Measurements from ENCODE around the gene ASPHD2.

Gene ASPHD2

GRCh38 chr22:26446808-26447515 is 17.9 kb downstream of the ASPHD2 start:
- no peak for DNase-seq (ENCODE audit: low read depth)

GRCh38 chr22:26447584-26448329 is 18.7 kb downstream of the ASPHD2 start:
- no peak for DNase-seq (ENCODE audit: low read depth)

- DNase-seq (ENCODE audit: low read depth), result no peak
Observed at GRCh38 chr22:26448334-26448733, 19.3 kb downstream of the ASPHD2 start.

GRCh38 chr22:26448941-26449340 is 19.9 kb downstream of the ASPHD2 start:
- no peak for DNase-seq (ENCODE audit: low read depth)

GRCh38 chr22:26450453-26451185 is 21.6 kb downstream of the ASPHD2 start:
- no peak for DNase-seq (ENCODE audit: low read depth)

- DNase-seq (ENCODE audit: low read depth), result no peak
Observed at GRCh38 chr22:26452236-26453016, 23.4 kb downstream of the ASPHD2 start.

GRCh38 chr22:26453216-26453615 is 24.2 kb downstream of the ASPHD2 start:
- DNase-seq (ENCODE audit: low read depth), result no peak

GRCh38 chr22:26453812-26454500 is 24.9 kb downstream of the ASPHD2 start:
- DNase-seq (ENCODE audit: low read depth), result no peak

GRCh38 chr22:26457661-26458272 is 28.7 kb downstream of the ASPHD2 start:
- DNase-seq (ENCODE audit: low read depth), result no peak

GRCh38 chr22:26460202-26460601 is 31.1 kb downstream of the ASPHD2 start:
- DNase-seq (ENCODE audit: low read depth), result no peak

- DNase-seq (ENCODE audit: low read depth), result peak; percentile 17
Observed at GRCh38 chr22:26461188-26461810, 32.2 kb downstream of the ASPHD2 start.

GRCh38 chr22:26462051-26462450 is 33.0 kb downstream of the ASPHD2 start:
- DNase-seq (ENCODE audit: low read depth), result no peak

- no peak for DNase-seq (ENCODE audit: low read depth)
Observed at GRCh38 chr22:26462641-26463040, 33.6 kb downstream of the ASPHD2 start.

GRCh38 chr22:26463101-26463661 is 34.1 kb downstream of the ASPHD2 start:
- no peak for DNase-seq (ENCODE audit: low read depth)

- DNase-seq (ENCODE audit: low read depth), result no peak
Observed at GRCh38 chr22:26463688-26464087, 34.6 kb downstream of the ASPHD2 start.

- DNase-seq (ENCODE audit: low read depth), result no peak
Observed at GRCh38 chr22:26464312-26464711, 35.3 kb downstream of the ASPHD2 start.

GRCh38 chr22:26466196-26466595 is 37.1 kb downstream of the ASPHD2 start:
- DNase-seq (ENCODE audit: low read depth), result no peak

- DNase-seq (ENCODE audit: low read depth), result no peak
Observed at GRCh38 chr22:26470807-26471206, 41.7 kb downstream of the ASPHD2 start.

GRCh38 chr22:26471522-26471921 is 42.5 kb downstream of the ASPHD2 start:
- no peak for DNase-seq (ENCODE audit: low read depth)

GRCh38 chr22:26474682-26475081 is 45.6 kb downstream of the ASPHD2 start:
- no peak for DNase-seq (ENCODE audit: low read depth)
